HCT116 (cell line): ENCODE measurements around the gene CD300LB.

Experiments
- CBX3 ChIP-seq: IDR thresholded peaks from 2 replicates; pipeline ENCODE4 v1.6.1; 2012; ENCODE audit warnings: low read depth
- EZH2phosphoT487 ChIP-seq: fragments of 200-600 bp; IDR thresholded peaks from 2 replicates; pipeline ENCODE4 v1.6.1; 2018; ENCODE audit warnings: antibody characterized with exemption, borderline replicate concordance
- TF ChIP-seq, protein P1 (sequence below), 3 experiments: fragments of 200-600 bp in 1 of 3; sonication (generic) in 1 of 3; IDR thresholded peaks in 2 of 3; conservative IDR thresholded peaks in 1 of 3; 2 replicates each; pipeline ENCODE4 v1.5.1; 2012 to 2017; ENCODE audit warnings: low read depth in 2 of 3, low read length in 2 of 3, antibody characterized with exemption in 1 of 3, borderline replicate concordance in 1 of 3, control low read depth in 1 of 3, mild to moderate bottlenecking in 1 of 3, mixed read lengths in 1 of 3, mixed run types in 1 of 3, moderate library complexity in 1 of 3; ENCODE audit not compliant: insufficient read depth in 1 of 3
- TF ChIP-seq, protein P2 (sequence below): IDR thresholded peaks from 2 replicates; pipeline ENCODE4 v1.6.1; 2012

GRCh38 chr17:74521701-74522201 lies 9.5 kb downstream of the CD300LB start:
- TF ChIP-seq, protein P1, sequence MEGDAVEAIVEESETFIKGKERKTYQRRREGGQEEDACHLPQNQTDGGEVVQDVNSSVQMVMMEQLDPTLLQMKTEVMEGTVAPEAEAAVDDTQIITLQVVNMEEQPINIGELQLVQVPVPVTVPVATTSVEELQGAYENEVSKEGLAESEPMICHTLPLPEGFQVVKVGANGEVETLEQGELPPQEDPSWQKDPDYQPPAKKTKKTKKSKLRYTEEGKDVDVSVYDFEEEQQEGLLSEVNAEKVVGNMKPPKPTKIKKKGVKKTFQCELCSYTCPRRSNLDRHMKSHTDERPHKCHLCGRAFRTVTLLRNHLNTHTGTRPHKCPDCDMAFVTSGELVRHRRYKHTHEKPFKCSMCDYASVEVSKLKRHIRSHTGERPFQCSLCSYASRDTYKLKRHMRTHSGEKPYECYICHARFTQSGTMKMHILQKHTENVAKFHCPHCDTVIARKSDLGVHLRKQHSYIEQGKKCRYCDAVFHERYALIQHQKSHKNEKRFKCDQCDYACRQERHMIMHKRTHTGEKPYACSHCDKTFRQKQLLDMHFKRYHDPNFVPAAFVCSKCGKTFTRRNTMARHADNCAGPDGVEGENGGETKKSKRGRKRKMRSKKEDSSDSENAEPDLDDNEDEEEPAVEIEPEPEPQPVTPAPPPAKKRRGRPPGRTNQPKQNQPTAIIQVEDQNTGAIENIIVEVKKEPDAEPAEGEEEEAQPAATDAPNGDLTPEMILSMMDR (IDR thresholded peaks at IDR 0.05 in 2 of 3, conservative IDR thresholded peaks at IDR 0.05 in 1 of 3; ENCODE audit: borderline replicate concordance in 1 of 3, insufficient read depth in 1 of 3, low read depth in 2 of 3, low read length in 2 of 3), result no peak
- TF ChIP-seq EZH2phosphoT487 (no peak), CBX3 (no peak)
- TF ChIP-seq, protein P2, sequence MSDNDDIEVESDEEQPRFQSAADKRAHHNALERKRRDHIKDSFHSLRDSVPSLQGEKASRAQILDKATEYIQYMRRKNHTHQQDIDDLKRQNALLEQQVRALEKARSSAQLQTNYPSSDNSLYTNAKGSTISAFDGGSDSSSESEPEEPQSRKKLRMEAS, result no peak
